GM18951 (cell line): Measurements from ENCODE around the gene CABLES1.

Experiments
- POLR2A ChIP-seq: IDR thresholded peaks from 4 replicates; pipeline ENCODE4 v1.6.1; 2011; ENCODE audit warnings: mild to moderate bottlenecking; ENCODE audit not compliant: insufficient read length, insufficient read depth; ENCODE audit errors: extremely low read depth
- in situ Hi-C: fragments of 300-500 bp; cut with MboI; formaldehyde crosslinking; loops from one replicate; pipeline ENCODE4 v1.12.0; 2022; ENCODE audit warnings: low sequenced_read_pairs, mixed read lengths, inconsistent platforms; ENCODE audit not compliant: unreplicated experiment

The CABLES1 gene

DNA sequence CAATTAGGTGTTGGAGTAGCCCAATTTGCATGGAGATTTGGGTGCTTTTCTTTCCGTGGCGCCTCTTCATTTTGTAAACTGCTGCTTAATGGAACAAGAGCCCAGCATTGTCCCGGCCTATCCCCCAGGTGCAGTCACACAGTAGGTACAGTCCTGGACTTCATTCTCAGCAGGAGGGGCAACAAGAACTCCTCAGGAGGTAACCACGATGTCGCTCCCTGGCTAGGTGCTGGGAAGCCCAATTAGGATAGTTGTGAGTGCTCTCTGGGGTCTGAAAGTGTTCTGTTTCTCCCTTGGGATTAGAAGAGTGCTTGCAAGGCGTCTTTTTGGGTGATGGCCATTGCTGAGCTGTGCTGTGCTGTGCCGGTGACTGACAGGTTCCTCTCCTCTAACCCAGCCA is 53.8 kb downstream of the CABLES1 start:
- in situ Hi-C loops = no loop called here
- TF ChIP-seq POLR2A = no peak

DNA sequence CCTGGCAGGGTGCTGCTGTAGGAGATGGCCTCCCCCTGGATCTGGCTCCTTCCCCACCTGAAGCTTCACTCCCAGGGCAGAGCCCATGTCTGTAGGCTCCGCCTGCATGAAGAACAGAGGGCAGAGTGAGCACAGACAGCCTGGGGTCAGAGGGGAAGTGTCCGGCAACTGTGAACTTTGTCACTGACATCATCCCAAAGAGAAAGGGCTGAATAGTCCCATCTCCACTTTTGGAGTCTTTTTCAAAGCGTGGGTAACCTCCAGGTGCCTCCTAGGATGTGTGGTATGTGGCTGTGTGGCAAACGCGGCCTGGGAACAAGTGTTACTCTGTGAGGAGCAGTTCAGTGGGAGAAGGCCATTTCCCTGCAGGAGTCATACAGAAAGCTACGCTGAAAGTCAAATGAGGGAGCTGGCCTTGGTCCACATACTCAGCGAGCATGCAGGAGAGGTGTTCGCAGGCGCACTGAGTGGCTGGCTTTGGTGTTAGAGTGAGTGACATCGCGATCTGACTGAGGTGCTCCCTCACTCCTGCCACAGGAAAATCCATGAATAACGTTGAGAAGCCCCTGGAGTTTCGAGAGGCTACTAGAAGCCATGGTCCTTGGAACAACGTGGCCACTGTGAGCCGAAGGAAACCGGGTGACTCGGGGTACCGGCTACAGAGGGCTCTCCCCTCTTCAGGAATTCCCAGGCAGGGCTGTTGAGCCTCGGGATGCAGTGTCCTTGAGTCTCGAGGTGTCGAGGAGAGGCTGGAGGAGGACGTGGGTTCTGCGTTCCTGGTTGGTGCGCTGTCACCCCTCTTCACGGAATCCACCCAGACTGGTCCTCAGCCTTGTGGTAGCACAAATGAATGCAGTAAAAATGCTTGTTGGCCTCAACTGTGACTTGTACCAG is 54.7 kb downstream of the CABLES1 start:
- in situ Hi-C loops = no loop called here
- TF ChIP-seq POLR2A = no peak

DNA sequence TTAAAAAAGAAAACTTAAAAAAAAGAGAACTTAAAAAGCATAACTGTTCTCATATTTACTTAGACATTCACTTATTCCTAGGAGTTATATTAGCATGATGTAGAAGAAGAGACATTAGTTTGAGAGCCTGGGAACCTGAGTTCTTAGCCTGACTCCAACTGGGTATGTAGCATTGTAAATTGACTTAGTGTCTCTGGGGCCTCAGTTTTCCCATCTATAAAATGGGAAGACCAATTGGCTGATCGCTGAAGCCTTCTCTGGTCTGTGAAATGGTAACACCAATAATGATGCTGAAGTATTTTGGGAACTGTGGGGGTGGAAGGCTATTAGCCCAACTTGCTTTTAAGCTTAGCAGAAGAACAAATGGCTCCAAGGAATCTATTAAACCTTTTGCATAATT is 55.9 kb downstream of the CABLES1 start:
- no peak for TF ChIP-seq POLR2A

DNA sequence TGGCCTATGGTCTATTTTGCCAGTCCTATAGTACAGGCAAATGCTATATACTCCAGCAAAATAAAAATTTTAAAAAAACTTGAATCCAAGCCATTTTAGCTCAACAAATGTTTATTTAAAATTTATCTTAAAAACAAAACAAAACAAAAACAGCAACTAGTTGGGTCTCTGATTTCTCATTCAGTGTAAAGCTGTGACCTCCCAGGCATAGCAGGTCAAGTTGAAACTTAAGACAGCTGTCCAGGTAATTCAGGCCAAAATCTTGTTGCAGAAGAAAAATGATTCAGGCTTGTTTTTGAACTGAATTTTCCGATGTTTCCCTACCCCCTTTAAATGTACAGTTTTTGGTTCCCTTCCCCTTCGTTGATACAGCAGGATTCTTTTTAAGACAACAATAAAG is 58.5 kb downstream of the CABLES1 start:
- no peak for TF ChIP-seq POLR2A
- in situ Hi-C loops = no loop called here

More for the DNA sequence above, 55.9 kb downstream of the CABLES1 start:
- in situ Hi-C loops = no loop called here

GRCh38 chr18:23194155-23194996 is 59.1 kb downstream of the CABLES1 start:
- no peak for TF ChIP-seq POLR2A
- in situ Hi-C loops = no loop called here

DNA sequence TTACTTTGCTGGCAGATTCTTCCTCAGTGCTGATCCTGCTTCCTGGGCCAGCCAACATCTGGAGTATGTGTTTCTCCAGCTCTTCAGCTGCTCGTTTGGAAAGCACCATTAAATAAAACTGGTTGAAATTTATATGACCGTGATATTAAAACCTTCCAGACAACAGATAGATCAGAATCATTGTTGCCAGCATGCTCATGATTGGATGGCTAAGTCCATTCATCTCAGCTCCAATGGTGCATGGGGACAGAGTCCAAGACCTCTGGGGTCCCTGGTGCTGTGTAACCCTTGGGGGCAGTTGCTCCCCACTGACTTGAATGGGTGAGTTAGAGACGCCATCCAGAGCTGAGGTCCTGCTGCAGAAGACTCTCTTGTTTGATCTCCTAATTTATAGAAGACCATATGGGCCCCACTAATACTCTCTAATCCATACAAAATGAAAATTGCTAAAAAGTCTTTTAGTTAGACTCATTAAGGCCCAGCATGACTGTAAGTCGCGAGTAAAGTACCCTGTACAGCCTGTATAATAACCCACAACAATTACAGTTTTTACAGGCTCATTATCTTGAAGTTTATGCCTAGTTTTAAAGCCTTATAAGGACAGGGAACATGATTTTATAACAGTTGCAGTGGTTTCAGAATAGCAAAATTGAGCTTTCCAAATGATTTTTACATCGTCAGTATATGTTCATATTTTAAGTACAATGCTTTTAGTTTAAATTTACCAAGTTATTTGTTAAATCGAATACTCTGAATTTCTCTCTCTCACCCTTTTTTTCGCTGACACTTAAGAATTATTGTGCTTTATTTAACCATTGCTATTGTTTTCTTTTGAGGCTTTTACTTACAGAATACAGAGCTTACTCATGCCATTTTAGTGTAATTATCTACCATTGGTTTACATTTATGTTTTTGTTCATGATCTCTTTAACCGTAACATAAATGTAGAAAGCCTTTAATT is 60.0 kb downstream of the CABLES1 start:
- in situ Hi-C loops = no loop called here

DNA sequence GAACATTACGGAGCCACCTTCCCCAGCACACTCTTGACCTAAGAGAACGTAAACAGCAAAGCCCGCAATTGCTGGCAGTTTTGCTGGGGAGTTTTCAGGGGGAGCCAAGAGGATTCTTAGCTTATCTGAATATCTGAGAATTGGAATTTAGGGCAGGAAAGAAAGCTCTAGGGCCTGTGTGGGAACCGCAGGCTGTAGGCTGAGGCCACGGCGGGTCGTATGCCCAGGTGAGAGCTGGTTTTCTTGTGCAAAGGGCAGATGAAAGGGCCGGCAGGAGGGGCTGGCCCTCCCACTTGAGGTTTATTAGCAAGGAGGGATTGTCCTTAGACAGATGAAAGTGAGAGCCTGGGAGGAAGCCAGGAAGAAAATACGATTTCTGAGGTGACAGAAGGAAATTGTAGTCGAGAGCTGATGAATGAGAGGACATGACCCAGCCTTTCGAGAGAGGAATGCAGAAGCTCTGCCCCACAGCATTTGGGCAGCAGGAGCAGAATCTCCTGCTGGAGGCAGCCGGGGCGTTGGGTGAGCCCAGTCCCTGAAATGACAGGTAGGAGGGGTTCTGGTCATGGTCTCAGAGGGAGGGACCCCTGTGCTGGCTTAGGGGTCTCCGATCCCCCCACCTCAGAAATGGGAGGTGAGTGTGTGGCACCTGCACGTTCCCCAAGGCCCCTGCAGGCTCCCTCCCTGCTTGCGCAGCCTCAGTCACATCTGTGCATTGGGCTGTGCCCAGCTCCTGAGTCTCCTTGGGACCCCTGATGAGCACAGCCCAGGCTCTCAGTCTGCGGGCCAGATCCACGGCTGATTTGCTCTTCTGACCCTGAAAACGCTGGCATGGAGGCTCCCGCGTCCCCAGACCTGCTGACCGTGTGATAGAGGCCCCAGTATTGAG is 61.1 kb downstream of the CABLES1 start:
- in situ Hi-C loops = no loop called here
- no peak for TF ChIP-seq POLR2A

More for the DNA sequence above, 60.0 kb downstream of the CABLES1 start:
- no peak for TF ChIP-seq POLR2A

DNA sequence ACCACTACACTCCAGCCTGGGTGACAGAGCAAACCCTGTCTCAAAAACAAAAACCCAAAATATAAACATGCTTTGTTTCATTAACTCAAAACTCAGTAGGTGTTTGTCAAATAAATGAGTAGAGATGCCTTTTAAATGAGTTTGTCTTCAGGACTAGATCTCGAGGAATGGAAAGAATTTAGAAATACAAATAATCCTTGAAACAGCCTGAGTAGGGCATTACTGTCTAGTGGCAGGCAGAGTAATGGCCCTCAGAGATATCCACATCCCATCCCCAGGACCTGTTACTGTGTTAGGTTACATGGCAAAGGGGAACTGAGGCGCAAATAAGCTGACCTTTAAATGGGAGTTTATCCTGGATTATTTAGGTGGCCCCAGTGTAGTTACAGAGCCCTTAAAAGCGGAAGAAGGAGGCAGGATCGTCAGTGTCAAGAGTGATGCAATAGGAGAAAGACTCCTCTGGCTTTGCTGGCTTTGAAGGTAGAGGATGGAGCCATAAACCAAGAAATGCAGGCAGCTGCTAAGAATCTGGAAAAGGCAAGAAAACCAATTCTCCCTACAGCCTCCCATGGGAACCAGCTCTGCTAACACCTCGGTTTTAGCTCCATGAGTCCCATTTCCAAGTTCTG is 63.0 kb downstream of the CABLES1 start:
- no peak for TF ChIP-seq POLR2A
- in situ Hi-C loops = no loop called here

DNA sequence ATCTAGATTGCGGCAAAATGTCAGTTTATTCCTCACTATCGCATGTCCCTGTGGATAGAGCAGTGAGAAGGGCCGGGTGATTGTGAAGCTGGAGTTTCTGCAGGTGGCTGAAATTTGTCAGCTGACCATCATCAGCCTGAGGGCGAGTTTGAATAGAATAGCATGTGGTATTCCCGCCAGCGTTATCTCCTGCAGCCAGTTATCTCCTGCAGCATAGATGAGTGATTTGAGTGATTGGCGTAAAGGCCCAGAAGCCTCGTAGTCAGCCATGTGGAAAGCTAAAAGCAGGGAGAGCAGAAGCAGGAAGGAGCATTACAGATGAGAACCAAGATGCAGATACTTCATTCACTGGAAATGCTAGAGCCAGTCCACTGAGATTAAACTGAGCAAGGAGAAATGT is 65.5 kb downstream of the CABLES1 start:
- in situ Hi-C loops = no loop called here
- TF ChIP-seq POLR2A = no peak

DNA sequence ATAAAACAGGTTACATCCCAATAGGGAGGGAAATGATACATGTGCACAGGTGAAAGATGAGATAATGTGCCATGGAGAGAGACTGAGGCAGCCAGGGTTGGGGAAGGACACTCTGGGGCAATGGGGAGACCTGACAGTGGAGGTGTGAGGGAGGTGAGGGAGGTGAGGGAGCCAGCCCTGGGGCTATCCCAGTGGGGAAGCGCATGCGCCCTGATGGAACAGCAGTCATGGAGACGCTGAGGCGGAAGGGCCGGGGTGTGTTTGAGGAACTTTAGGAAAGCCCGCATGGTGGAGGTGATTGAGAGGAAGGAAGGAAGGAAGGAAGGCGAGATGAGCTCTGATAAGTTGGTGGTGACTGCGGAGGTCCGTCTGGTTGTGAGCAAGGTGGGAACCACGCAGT is 66.5 kb downstream of the CABLES1 start:
- in situ Hi-C loops = no loop called here
- no peak for TF ChIP-seq POLR2A

DNA sequence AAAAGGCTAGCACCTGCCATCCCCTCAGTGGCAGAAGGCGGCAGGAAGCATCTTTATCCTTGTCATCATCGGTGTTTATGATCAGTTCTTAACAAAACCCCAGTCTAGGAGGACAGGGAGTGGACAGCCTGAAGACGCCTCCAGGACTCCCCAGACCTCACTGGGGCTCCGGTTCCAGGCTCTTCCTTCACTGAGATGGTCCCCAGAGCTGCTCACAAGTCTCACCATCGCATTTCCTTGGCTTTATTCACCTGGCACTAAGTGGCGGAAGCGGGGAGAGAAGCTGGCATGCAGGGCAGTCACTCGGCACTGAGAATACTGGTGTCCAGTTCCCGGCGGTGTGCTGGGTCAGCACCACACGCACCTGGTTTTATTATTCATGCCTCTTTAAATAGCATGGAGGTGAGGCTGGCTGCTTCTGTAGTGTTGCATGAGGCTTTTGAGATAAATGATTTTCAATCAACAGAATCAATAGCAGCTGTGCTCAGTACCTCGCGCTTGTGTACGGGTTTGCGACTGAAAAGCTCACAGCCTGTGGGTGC is 68.7 kb downstream of the CABLES1 start:
- no peak for TF ChIP-seq POLR2A

More for the DNA sequence above, 68.7 kb downstream of the CABLES1 start:
- in situ Hi-C loops = no loop called here
